SK-N-SH treated with all-trans-retinoic acid at 6 μM for 48 hours (cell line): ENCODE results near the gene ANKS3.

Experiments
- ATAC-seq: fragments of 200-7000 bp; cut with Tn5 transposase; 3 replicates; pipeline ENCODE4 v1.9.1; 2020; ENCODE audit warnings: mild to moderate bottlenecking, moderate library complexity
- ARNTL ChIP-seq: fragments of 450-650 bp; formaldehyde crosslinking; IDR thresholded peaks from 2 replicates; pipeline ENCODE4 v1.5.0; 2020; ENCODE audit warnings: low read depth, mild to moderate bottlenecking, moderate library complexity, borderline replicate concordance
- BACH2 ChIP-seq: fragments of 250-450 bp; sonication (Bioruptor Pico); IDR thresholded peaks from 2 replicates; pipeline ENCODE4 v1.9.0; 2021; ENCODE audit warnings: mild to moderate bottlenecking, borderline replicate concordance
- CSDC2 ChIP-seq: fragments of 250-450 bp; sonication (Bioruptor Pico); IDR thresholded peaks from 2 replicates; pipeline ENCODE4 v1.5.0; 2020; ENCODE audit warnings: mild to moderate bottlenecking, moderate library complexity
- ESRRG ChIP-seq: fragments of 250-450 bp; sonication (Bioruptor Pico); IDR thresholded peaks from 2 replicates; pipeline ENCODE4 v1.6.1; 2021; ENCODE audit warnings: mild to moderate bottlenecking
- GLIS3 ChIP-seq: fragments of 250-450 bp; sonication (Bioruptor Pico); IDR thresholded peaks from 2 replicates; pipeline ENCODE4 v1.5.0; 2020; ENCODE audit warnings: mild to moderate bottlenecking, moderate library complexity
- OSR1 ChIP-seq: fragments of 250-450 bp; sonication (Bioruptor Pico); IDR thresholded peaks from 2 replicates; pipeline ENCODE4 v1.8.0; 2022; ENCODE audit warnings: moderate library complexity, mild to moderate bottlenecking, inconsistent platforms
- RARB ChIP-seq: fragments of 250-450 bp; sonication (Bioruptor Pico); IDR thresholded peaks from 2 replicates; pipeline ENCODE4 v1.8.0; 2021; ENCODE audit warnings: mild to moderate bottlenecking, moderate library complexity
- ZC3H10 ChIP-seq: fragments of 250-450 bp; sonication (Bioruptor Pico); IDR thresholded peaks from 2 replicates; pipeline ENCODE4 v1.5.1; 2021; ENCODE audit warnings: mild to moderate bottlenecking, moderate library complexity
- ZFP3 ChIP-seq: fragments of 250-450 bp; sonication (Bioruptor Pico); IDR thresholded peaks from 2 replicates; pipeline ENCODE4 v1.5.0; 2020; ENCODE audit warnings: mild to moderate bottlenecking, moderate library complexity
- ZFP30 ChIP-seq: fragments of 450-650 bp; formaldehyde crosslinking; IDR thresholded peaks from 2 replicates; pipeline ENCODE4 v1.5.0; 2022; ENCODE audit warnings: mild to moderate bottlenecking, moderate library complexity
- ZNF565 ChIP-seq: fragments of 450-650 bp; formaldehyde crosslinking; conservative IDR thresholded peaks from 2 replicates; pipeline ENCODE4 v1.5.0; 2020; ENCODE audit warnings: low read depth, mild to moderate bottlenecking, moderate library complexity
- ZNF70 ChIP-seq: fragments of 450-650 bp; formaldehyde crosslinking; IDR thresholded peaks from 2 replicates; pipeline ENCODE4 v1.5.0; 2020; ENCODE audit warnings: mild to moderate bottlenecking, moderate library complexity
- ZNF8 ChIP-seq: fragments of 450-650 bp; formaldehyde crosslinking; IDR thresholded peaks from 2 replicates; pipeline ENCODE4 v1.5.0; 2020; ENCODE audit warnings: mild to moderate bottlenecking, moderate library complexity
- TF ChIP-seq, protein P1 (sequence below): fragments of 250-450 bp; sonication (Bioruptor Pico); IDR thresholded peaks from 2 replicates; pipeline ENCODE4 v1.5.0; 2020; ENCODE audit warnings: mild to moderate bottlenecking, moderate library complexity
- TF ChIP-seq, protein P2 (sequence below): fragments of 250-450 bp; sonication (Bioruptor Pico); IDR thresholded peaks from 2 replicates; pipeline ENCODE4 v1.8.0; 2021; ENCODE audit warnings: low read depth, mild to moderate bottlenecking, moderate library complexity, borderline replicate concordance
- TF ChIP-seq, protein P3 (sequence below): fragments of 250-450 bp; sonication (Bioruptor Pico); IDR thresholded peaks from 2 replicates; pipeline ENCODE4 v1.8.0; 2020; ENCODE audit warnings: mild to moderate bottlenecking, moderate library complexity, borderline replicate concordance
- TF ChIP-seq, protein P4 (sequence below): fragments of 250-450 bp; sonication (Bioruptor Pico); IDR thresholded peaks from 2 replicates; pipeline ENCODE4 v1.5.1; 2021; ENCODE audit warnings: mild to moderate bottlenecking, moderate library complexity
- TF ChIP-seq, protein P5 (sequence below): fragments of 250-450 bp; sonication (Bioruptor Pico); IDR thresholded peaks from 2 replicates; pipeline ENCODE4 v1.5.1; 2020; ENCODE audit warnings: low read depth, mild to moderate bottlenecking, moderate library complexity

The ANKS3 gene

DNA sequence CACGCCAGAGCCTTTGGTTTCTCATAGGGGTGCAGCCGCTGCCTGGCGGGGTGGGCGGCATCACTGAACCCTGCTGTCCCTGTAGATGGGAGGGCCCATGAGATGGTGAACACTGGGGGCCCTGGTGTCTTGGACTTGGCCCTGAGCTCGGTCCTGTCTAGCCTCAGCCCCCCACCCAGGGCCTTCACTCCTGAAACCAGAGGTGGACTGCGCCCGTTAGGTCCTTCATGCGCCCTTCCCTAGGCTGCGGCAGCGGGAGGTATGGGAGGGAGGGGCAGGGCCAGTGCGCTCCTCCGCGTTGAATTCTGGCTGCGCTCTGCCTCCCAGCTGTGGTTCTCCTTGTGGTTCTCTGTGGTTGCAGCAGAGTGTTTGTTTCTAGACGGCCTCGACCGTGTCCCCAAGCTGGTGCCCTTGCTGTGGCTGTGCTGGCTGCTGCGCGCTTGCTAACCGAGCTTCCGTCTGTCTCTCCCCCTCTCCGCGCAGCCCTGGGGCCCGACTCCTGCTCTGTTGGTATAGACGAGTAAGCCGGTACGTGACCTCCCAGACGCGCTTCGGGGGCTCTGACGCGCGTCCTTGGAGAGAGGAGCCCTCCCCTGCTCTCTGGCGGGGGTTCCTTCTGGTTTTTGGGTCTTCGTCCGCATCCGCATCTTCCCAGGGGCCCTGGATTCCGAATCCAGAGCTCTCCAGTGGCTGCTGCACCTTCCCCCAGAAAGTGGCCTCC, 48.1 kb downstream of the ANKS3 start (continued):
- TF ChIP-seq, protein P1, sequence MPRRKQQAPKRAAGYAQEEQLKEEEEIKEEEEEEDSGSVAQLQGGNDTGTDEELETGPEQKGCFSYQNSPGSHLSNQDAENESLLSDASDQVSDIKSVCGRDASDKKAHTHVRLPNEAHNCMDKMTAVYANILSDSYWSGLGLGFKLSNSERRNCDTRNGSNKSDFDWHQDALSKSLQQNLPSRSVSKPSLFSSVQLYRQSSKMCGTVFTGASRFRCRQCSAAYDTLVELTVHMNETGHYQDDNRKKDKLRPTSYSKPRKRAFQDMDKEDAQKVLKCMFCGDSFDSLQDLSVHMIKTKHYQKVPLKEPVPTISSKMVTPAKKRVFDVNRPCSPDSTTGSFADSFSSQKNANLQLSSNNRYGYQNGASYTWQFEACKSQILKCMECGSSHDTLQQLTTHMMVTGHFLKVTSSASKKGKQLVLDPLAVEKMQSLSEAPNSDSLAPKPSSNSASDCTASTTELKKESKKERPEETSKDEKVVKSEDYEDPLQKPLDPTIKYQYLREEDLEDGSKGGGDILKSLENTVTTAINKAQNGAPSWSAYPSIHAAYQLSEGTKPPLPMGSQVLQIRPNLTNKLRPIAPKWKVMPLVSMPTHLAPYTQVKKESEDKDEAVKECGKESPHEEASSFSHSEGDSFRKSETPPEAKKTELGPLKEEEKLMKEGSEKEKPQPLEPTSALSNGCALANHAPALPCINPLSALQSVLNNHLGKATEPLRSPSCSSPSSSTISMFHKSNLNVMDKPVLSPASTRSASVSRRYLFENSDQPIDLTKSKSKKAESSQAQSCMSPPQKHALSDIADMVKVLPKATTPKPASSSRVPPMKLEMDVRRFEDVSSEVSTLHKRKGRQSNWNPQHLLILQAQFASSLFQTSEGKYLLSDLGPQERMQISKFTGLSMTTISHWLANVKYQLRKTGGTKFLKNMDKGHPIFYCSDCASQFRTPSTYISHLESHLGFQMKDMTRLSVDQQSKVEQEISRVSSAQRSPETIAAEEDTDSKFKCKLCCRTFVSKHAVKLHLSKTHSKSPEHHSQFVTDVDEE (CRISPR knock-in tag), result no peak
- no peak for TF ChIP-seq OSR1
- no peak for TF ChIP-seq ZNF70 (CRISPR knock-in tag)
- TF ChIP-seq, all 23 proteins: peak for 0

DNA sequence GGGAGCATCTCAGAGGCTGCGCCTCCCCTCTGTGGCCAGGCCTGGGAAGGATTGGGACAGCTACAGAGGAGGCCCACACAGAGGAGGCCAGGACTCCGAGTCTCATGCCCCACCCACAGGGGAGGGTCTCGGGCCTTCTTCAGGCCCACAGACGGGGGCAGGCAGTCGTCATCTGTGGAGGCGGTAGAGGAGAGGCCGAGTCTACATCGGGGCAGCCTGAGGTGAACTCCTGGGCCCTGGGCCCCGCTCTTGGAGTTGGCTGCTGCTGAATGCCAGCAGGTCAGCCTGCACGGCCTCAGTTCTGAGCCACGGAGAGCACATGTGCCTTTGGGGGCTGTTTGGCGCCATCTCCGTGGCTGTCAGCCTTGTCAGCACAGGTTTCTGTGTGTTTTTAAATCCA, 48.8 kb downstream of the ANKS3 start:
- ATAC-seq, result no peak
- TF ChIP-seq GLIS3 (CRISPR knock-in tag) (no peak), ZNF8 (CRISPR knock-in tag) (no peak), RARB (no peak), CSDC2 (CRISPR knock-in tag) (no peak), ZNF70 (CRISPR knock-in tag) (no peak), ZFP30 (CRISPR knock-in tag) (no peak), ZFP3 (CRISPR knock-in tag) (no peak), BACH2 (no peak), ARNTL (no peak), ESRRG (CRISPR knock-in tag) (no peak), ZNF565 (CRISPR knock-in tag) (no peak)
- TF ChIP-seq, protein P2, sequence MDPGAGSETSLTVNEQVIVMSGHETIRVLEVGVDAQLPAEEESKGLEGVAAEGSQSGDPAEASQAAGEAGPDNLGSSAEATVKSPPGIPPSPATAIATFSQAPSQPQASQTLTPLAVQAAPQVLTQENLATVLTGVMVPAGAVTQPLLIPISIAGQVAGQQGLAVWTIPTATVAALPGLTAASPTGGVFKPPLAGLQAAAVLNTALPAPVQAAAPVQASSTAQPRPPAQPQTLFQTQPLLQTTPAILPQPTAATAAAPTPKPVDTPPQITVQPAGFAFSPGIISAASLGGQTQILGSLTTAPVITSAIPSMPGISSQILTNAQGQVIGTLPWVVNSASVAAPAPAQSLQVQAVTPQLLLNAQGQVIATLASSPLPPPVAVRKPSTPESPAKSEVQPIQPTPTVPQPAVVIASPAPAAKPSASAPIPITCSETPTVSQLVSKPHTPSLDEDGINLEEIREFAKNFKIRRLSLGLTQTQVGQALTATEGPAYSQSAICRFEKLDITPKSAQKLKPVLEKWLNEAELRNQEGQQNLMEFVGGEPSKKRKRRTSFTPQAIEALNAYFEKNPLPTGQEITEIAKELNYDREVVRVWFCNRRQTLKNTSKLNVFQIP (CRISPR knock-in tag), result no peak
- TF ChIP-seq, protein P3, sequence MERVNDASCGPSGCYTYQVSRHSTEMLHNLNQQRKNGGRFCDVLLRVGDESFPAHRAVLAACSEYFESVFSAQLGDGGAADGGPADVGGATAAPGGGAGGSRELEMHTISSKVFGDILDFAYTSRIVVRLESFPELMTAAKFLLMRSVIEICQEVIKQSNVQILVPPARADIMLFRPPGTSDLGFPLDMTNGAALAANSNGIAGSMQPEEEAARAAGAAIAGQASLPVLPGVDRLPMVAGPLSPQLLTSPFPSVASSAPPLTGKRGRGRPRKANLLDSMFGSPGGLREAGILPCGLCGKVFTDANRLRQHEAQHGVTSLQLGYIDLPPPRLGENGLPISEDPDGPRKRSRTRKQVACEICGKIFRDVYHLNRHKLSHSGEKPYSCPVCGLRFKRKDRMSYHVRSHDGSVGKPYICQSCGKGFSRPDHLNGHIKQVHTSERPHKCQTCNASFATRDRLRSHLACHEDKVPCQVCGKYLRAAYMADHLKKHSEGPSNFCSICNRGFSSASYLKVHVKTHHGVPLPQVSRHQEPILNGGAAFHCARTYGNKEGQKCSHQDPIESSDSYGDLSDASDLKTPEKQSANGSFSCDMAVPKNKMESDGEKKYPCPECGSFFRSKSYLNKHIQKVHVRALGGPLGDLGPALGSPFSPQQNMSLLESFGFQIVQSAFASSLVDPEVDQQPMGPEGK (CRISPR knock-in tag), result no peak
- TF ChIP-seq, protein P1 (CRISPR knock-in tag), result no peak
- TF ChIP-seq, protein P4, sequence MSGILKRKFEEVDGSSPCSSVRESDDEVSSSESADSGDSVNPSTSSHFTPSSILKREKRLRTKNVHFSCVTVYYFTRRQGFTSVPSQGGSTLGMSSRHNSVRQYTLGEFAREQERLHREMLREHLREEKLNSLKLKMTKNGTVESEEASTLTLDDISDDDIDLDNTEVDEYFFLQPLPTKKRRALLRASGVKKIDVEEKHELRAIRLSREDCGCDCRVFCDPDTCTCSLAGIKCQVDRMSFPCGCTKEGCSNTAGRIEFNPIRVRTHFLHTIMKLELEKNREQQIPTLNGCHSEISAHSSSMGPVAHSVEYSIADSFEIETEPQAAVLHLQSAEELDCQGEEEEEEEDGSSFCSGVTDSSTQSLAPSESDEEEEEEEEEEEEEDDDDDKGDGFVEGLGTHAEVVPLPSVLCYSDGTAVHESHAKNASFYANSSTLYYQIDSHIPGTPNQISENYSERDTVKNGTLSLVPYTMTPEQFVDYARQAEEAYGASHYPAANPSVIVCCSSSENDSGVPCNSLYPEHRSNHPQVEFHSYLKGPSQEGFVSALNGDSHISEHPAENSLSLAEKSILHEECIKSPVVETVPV (CRISPR knock-in tag), result no peak
- TF ChIP-seq, protein P5, sequence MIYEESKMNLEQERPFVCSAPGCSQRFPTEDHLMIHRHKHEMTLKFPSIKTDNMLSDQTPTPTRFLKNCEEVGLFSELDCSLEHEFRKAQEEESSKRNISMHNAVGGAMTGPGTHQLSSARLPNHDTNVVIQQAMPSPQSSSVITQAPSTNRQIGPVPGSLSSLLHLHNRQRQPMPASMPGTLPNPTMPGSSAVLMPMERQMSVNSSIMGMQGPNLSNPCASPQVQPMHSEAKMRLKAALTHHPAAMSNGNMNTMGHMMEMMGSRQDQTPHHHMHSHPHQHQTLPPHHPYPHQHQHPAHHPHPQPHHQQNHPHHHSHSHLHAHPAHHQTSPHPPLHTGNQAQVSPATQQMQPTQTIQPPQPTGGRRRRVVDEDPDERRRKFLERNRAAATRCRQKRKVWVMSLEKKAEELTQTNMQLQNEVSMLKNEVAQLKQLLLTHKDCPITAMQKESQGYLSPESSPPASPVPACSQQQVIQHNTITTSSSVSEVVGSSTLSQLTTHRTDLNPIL (CRISPR knock-in tag), result no peak

DNA sequence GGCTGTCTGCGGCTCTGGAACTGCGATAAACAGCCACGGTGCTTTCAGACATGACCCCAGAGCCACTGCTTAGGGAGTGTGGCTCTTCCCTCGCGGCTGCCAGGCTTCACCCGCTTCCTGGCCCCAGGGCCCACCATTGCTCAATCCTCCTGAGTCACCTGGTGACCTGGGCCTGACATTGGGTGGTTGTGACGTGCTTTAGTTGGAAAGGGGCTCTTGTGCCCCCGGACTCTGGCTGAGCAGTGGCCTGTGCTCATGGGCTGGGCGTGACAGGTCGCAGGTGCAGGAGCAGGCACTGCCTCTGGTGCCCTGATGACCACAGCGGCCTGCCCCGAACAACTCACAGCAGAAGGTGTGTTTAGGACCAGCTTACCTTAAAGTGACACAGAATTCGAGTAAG, 49.3 kb downstream of the ANKS3 start:
- no peak for ATAC-seq
- TF ChIP-seq ZC3H10 (CRISPR knock-in tag), result no peak
